Measurements from ENCODE around the gene OR5F1. TPM values are rescaled to one million over a fixed set of nuclear protein-coding genes. Genes with fewer than 3 reads are reported as not detected.

OR5F1 gene
- total and polyA plus RNA-seq, 2 donors (not counting 1 experiment from before 2014, with no cell fraction given) = not detected

DNA sequence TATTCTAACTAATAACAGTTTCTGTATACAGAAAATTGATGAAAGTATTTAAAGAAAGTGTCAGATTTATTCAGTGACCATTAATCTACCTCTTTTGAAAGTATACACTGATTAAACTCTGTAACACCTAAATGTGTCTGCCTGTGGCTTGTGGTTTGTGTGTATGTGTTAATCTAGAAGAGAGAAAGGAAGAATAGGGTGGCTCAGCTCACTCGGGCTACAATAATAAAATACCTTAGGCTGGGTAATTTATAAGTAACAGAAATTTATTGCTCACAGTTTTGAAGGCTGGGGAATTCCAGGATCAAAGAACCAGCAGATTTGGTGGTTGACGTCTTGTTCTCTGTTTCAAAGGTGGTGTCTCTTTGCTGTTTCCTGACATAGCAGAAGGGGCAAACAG is 19.4 kb upstream of the OR5F1 start:
- no peak overlapping the region for H3K4me3 ChIP-seq (ENCODE audit: control extremely low read depth in 1 of 5, extremely low read depth in 1 of 5, insufficient read depth in 1 of 5, low read depth in 2 of 5, low read length in 4 of 5)
- H3K79me2 ChIP-seq (ENCODE audit: control insufficient read depth, insufficient read depth, low read length) = no peaks in the 10 kb centered on the region
- no peak overlapping the region for H3K9ac ChIP-seq (ENCODE audit: low read length)
- no peak overlapping the region for H3K4me2 ChIP-seq (replicated peaks; ENCODE audit: low read depth, low read length, poor library complexity, severe bottlenecking)
- H3K4me1 ChIP-seq (ENCODE audit: control insufficient read depth in 2 of 2, insufficient read depth in 2 of 2, low read length in 2 of 2) = no peaks in the 10 kb centered on the region
- no CpG with 5 or more reads among the region's 2 CpGs for WGBS (ENCODE audit: insufficient coverage)
- no peaks in the 10 kb centered on the region for H3K27me3 ChIP-seq (replicated peaks in 1 of 4; ENCODE audit: control extremely low read depth in 1 of 4, control insufficient read depth in 3 of 4, insufficient read depth in 4 of 4, low read length in 3 of 4)
- H3K9me3 ChIP-seq (ENCODE audit: control extremely low read depth in 1 of 3, control insufficient read depth in 2 of 3, insufficient read depth in 1 of 3, low read length in 2 of 3) = peaks cover 0 to 4% (median 2%) of the 10 kb centered on the region in 3 donors
- no peaks in the 10 kb centered on the region for H4K20me1 ChIP-seq (ENCODE audit: control insufficient read depth, insufficient read depth, low read length, poor library complexity, severe bottlenecking)
- ATAC-seq (ENCODE audit: low read depth) (no peak), DNase-seq (no peak)
- Mint-ChIP-seq H3K27ac (no peak overlapping the region), H3K9me3 (ENCODE audit: insufficient read depth) (no peaks in the 10 kb centered on the region), H3K27me3 (no peaks in the 10 kb centered on the region), H3K4me3 (no peak overlapping the region), H3K4me1 (no peaks in the 10 kb centered on the region)
- no peaks in the 10 kb centered on the region for H3K36me3 ChIP-seq (replicated peaks in 1 of 2; ENCODE audit: control extremely low read depth in 1 of 2, control insufficient read depth in 1 of 2, extremely low read depth in 1 of 2, insufficient read depth in 2 of 2, low read length in 1 of 2)
- intact Hi-C loops (cut with micrococcal nuclease) = no loop called here
- no peak overlapping the region for H3K27ac ChIP-seq (ENCODE audit: low read length in 2 of 2)
- ChIA-PET POLR2A (no interaction called here), CTCF (no interaction called here)
- TF ChIP-seq, protein P1, sequence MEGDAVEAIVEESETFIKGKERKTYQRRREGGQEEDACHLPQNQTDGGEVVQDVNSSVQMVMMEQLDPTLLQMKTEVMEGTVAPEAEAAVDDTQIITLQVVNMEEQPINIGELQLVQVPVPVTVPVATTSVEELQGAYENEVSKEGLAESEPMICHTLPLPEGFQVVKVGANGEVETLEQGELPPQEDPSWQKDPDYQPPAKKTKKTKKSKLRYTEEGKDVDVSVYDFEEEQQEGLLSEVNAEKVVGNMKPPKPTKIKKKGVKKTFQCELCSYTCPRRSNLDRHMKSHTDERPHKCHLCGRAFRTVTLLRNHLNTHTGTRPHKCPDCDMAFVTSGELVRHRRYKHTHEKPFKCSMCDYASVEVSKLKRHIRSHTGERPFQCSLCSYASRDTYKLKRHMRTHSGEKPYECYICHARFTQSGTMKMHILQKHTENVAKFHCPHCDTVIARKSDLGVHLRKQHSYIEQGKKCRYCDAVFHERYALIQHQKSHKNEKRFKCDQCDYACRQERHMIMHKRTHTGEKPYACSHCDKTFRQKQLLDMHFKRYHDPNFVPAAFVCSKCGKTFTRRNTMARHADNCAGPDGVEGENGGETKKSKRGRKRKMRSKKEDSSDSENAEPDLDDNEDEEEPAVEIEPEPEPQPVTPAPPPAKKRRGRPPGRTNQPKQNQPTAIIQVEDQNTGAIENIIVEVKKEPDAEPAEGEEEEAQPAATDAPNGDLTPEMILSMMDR (IDR thresholded peaks at IDR 0.05) = no peak
- TF ChIP-seq EZH2 (IDR thresholded peaks at IDR 0.05; ENCODE audit: borderline replicate concordance, insufficient read depth, low read depth, low read length, poor library complexity, severe bottlenecking) = no peak
- H2AFZ ChIP-seq (ENCODE audit: insufficient read depth, low read depth, low read length, poor library complexity, severe bottlenecking) = no peak overlapping the region

DNA sequence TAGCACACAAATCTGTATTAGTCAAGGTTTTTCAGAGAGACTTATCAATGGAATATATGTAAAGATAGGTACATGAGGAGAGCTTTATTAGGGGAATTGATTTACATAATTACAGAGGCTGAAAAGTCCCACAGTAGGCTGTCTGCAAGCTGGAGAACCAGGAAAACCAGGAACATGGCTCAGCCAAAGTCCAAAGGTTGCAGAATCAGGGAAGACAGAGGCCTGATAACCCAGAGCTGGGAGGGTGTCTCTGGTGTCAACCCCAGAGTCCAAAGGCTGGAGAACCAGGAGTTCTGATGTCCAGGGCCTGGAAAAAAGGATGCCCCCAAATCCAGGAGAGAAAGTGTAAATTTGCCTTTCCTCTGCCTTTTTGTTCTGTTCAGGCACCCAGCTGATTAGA is 16.3 kb upstream of the OR5F1 start:
- POLR2A ChIA-PET = no interaction called here
- no peaks in the 10 kb centered on the region for H3K27me3 ChIP-seq (replicated peaks in 1 of 4; ENCODE audit: control extremely low read depth in 1 of 4, control insufficient read depth in 3 of 4, insufficient read depth in 4 of 4, low read length in 3 of 4)
- intact Hi-C loops (cut with micrococcal nuclease) = no loop called here
- H4K20me1 ChIP-seq (ENCODE audit: control insufficient read depth, insufficient read depth, low read length, poor library complexity, severe bottlenecking) = no peaks in the 10 kb centered on the region
- H3K27ac Mint-ChIP-seq = no peak overlapping the region
- no peak overlapping the region for H3K27ac ChIP-seq (ENCODE audit: low read length in 2 of 2)
- CTCF ChIA-PET = no interaction called here
- no peak overlapping the region for H3K9ac ChIP-seq (ENCODE audit: low read length)
- no peaks in the 10 kb centered on the region for H3K27me3 Mint-ChIP-seq
- H3K4me2 ChIP-seq (replicated peaks; ENCODE audit: low read depth, low read length, poor library complexity, severe bottlenecking) = no peak overlapping the region
- H3K79me2 ChIP-seq (ENCODE audit: control insufficient read depth, insufficient read depth, low read length) = no peaks in the 10 kb centered on the region
- no peaks in the 10 kb centered on the region for H3K9me3 Mint-ChIP-seq (ENCODE audit: insufficient read depth)
- TF ChIP-seq EZH2 (IDR thresholded peaks at IDR 0.05; ENCODE audit: borderline replicate concordance, insufficient read depth, low read depth, low read length, poor library complexity, severe bottlenecking) = no peak
- TF ChIP-seq, protein P1 (IDR thresholded peaks at IDR 0.05) = no peak
- H3K9me3 ChIP-seq (ENCODE audit: control extremely low read depth in 1 of 3, control insufficient read depth in 2 of 3, insufficient read depth in 1 of 3, low read length in 2 of 3) = peaks cover 0 to 2% (median 2%) of the 10 kb centered on the region in 3 donors
- H3K4me1 ChIP-seq (ENCODE audit: control insufficient read depth in 2 of 2, insufficient read depth in 2 of 2, low read length in 2 of 2) = no peaks in the 10 kb centered on the region
- H2AFZ ChIP-seq (ENCODE audit: insufficient read depth, low read depth, low read length, poor library complexity, severe bottlenecking) = no peak overlapping the region
- no peaks in the 10 kb centered on the region for H3K36me3 ChIP-seq (replicated peaks in 1 of 2; ENCODE audit: control extremely low read depth in 1 of 2, control insufficient read depth in 1 of 2, extremely low read depth in 1 of 2, insufficient read depth in 2 of 2, low read length in 1 of 2)
- DNase-seq (no peak), ATAC-seq (ENCODE audit: low read depth) (no peak)
- no peaks in the 10 kb centered on the region for H3K4me1 Mint-ChIP-seq
- no peak overlapping the region for H3K4me3 Mint-ChIP-seq
- H3K4me3 ChIP-seq (ENCODE audit: control extremely low read depth in 1 of 5, extremely low read depth in 1 of 5, insufficient read depth in 1 of 5, low read depth in 2 of 5, low read length in 4 of 5) = no peak overlapping the region
